Measurements from ENCODE around the gene KIF17. TPM values are rescaled to one million over a fixed set of nuclear protein-coding genes. Genes with fewer than 3 reads are reported as not detected.
"Not testable (repeated sequence)": the region's sequence is repeated elsewhere in the genome, so short reads cannot be mapped to it uniquely, and the experiment has no call there.

Gene KIF17
- total RNA-seq, 2 experiments from 2014 or later = not detected

DNA sequence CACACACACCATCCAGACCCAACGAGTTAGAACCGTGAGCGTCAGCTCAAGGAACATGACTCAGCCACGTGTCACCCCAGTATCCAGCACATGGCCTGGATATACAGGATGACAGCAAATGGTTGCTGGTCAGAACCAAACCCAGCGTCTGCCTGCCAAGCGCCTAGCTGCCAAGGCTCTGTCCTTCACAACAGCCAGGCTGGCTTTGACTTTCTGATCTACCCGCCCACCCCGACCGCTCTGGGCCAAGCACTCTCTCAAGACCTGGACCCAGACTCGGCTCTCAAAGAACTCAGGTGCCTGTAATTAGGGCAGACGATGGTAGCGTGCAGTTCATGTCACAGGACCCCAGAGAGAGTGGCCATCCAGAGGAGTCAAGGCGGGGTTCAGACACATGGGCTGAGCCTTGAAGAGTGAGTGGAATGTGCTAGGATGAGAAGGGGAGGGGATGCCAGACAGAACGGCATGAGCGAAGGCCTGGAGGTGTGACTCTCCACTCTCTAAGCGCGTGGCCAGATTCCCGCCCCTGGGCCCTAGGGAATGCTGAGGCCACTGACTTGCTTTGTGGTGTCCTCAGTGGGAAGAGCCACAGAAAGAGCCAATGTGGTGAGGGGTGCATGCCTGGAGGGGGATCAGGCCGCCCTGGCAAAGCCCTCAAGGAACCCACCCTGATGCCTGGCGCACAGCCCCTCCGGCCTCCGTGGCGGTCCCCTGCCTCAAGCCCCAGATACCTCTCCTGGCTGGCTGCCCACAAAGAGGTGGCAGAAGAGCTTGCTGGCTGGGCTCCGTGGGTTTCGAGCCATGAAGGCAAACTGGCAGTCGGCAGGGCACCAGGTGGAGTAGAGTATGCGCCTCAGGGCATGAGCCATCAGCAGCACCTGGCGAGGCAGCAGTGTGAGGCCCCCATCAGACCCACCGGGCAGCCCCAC lies 7.6 kb upstream of the KIF17 start:
- Mint-ChIP-seq H3K4me3 (no peak overlapping the region), H3K4me1 (peaks cover 3% of the 10 kb centered on the region), H3K27ac (no peak overlapping the region), H3K27me3 (peaks cover 22% of the 10 kb centered on the region), H3K36me3 (ENCODE audit: low read depth) (no peaks in the 10 kb centered on the region), H3K9me3 (no peaks in the 10 kb centered on the region)
- POLR2A ChIA-PET = no interaction called here
- CTCF ChIA-PET = no interaction called here
- peak; percentile 14 for DNase-seq

GRCh38 chr1:20724364-20725188 lies 6.8 kb upstream of the KIF17 start:
- H3K4me1 Mint-ChIP-seq = no peaks in the 10 kb centered on the region
- POLR2A ChIA-PET = no interaction called here
- H3K4me3 Mint-ChIP-seq = no peak overlapping the region
- no peaks in the 10 kb centered on the region for H3K9me3 Mint-ChIP-seq
- CTCF ChIA-PET = no interaction called here
- DNase-seq = peak; percentile 11
- H3K27ac Mint-ChIP-seq = no peak overlapping the region
- peaks cover 20% of the 10 kb centered on the region for H3K27me3 Mint-ChIP-seq
- no peaks in the 10 kb centered on the region for H3K36me3 Mint-ChIP-seq (ENCODE audit: low read depth)

- POLR2A ChIA-PET = no interaction called here
- DNase-seq = peak; percentile 12
- Mint-ChIP-seq H3K9me3 (no peaks in the 10 kb centered on the region), H3K27ac (no peak overlapping the region), H3K4me1 (peaks cover 2% of the 10 kb centered on the region), H3K4me3 (no peak overlapping the region), H3K27me3 (peaks cover 23% of the 10 kb centered on the region), H3K36me3 (ENCODE audit: low read depth) (no peaks in the 10 kb centered on the region)
- CTCF ChIA-PET = no interaction called here
Measured at GRCh38 chr1:20723537-20724363, 5.9 kb upstream of the KIF17 start.

GRCh38 chr1:20723159-20723536 lies 5.3 kb upstream of the KIF17 start:
- Mint-ChIP-seq H3K27me3 (peaks cover 26% of the 10 kb centered on the region), H3K4me1 (peaks cover 4% of the 10 kb centered on the region), H3K36me3 (ENCODE audit: low read depth) (no peaks in the 10 kb centered on the region), H3K27ac (no peak overlapping the region), H3K9me3 (no peaks in the 10 kb centered on the region), H3K4me3 (no peak overlapping the region)
- no peak for DNase-seq
- ChIA-PET CTCF (no interaction called here), POLR2A (no interaction called here)

- POLR2A ChIA-PET = no interaction called here
- CTCF ChIA-PET = no interaction called here
- Mint-ChIP-seq H3K27me3 (peaks cover 34% of the 10 kb centered on the region), H3K4me1 (peaks cover 14% of the 10 kb centered on the region), H3K27ac (no peak overlapping the region), H3K9me3 (no peaks in the 10 kb centered on the region), H3K4me3 (no peak overlapping the region), H3K36me3 (ENCODE audit: low read depth) (no peaks in the 10 kb centered on the region)
- DNase-seq = no peak
Measured at GRCh38 chr1:20721117-20722061, 3.6 kb upstream of the KIF17 start.

- ChIA-PET CTCF (no interaction called here), POLR2A (no interaction called here)
- no peak for DNase-seq
- no peak overlapping the region for H3K4me3 Mint-ChIP-seq
- H3K27ac Mint-ChIP-seq = no peak overlapping the region
- no peaks in the 10 kb centered on the region for H3K36me3 Mint-ChIP-seq (ENCODE audit: low read depth)
- no peaks in the 10 kb centered on the region for H3K9me3 Mint-ChIP-seq
- H3K4me1 Mint-ChIP-seq = peaks cover 16% of the 10 kb centered on the region
- H3K27me3 Mint-ChIP-seq = peaks cover 38% of the 10 kb centered on the region
Measured at GRCh38 chr1:20720631-20721091, 2.9 kb upstream of the KIF17 start.

DNA sequence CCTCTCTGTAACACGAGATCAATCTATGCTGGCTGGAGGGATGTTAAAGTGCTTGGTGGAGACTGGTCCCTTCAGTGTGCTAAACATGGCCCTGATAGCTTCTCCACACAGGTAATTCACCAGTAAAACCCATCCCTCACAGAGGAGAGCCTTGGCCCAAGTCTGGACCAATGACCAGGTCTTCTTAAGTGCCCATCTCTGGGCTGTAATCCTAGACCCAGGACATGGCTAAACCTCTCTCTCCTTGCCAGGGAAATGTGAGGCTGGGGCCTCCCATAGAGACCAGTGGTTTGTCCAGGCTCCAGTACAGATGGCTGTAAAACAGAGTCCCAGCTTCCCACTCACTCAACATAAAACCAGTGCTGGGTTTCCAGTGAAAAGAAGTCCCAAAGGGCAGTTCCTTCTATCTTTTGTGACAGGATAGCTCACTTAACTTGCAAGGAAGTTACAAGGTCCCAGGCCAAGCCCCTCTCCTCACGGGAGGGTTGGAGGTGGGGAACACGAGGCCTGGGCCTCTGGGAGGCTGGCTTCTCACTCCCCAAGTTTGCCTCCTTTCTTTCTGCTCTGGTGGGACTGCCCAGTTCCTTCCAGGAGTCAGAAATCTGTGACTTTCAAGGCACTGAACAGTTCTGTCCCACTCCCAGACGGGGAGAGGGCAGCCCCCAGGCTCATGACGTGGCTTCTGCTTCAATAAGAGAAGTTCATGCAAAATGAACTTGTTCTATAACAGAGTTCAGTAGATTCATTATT lies 2.2 kb upstream of the KIF17 start:
- ChIA-PET POLR2A (interaction anchor here (0.9 kb wide), 1 partner anchor 10 kb away, joined by 3 read pairs; no protein-coding TSS in a partner anchor), CTCF (no interaction called here)
- H3K27me3 Mint-ChIP-seq = peaks cover 42% of the 10 kb centered on the region
- no peak for DNase-seq
- H3K36me3 Mint-ChIP-seq (ENCODE audit: low read depth) = no peaks in the 10 kb centered on the region
- H3K27ac Mint-ChIP-seq = no peak overlapping the region
- H3K4me1 Mint-ChIP-seq = peaks cover 16% of the 10 kb centered on the region
- H3K4me3 Mint-ChIP-seq = no peak overlapping the region
- H3K9me3 Mint-ChIP-seq = no peaks in the 10 kb centered on the region

DNA sequence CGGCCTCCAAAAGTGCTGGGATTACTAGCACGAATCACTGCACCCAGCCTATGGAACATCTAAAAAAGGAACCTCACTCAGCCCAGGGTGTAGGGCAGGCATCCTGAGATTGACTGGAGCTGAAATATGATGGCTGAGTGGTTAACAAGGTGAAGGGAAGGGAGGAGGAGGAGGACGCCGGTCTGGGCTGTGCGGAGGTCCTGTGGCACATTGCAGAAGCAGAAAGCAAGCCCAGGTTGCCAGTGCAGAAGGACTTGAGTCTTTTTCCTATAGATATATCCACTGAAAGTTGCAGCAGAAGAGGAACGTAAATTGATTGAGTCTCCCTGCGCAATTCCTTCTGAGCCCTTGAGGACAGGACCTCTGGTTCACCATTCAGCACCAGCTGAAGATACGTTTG lies 1.5 kb upstream of the KIF17 start:
- CTCF ChIA-PET = no interaction called here
- Mint-ChIP-seq H3K36me3 (ENCODE audit: low read depth) (no peaks in the 10 kb centered on the region), H3K4me3 (no peak overlapping the region), H3K27ac (no peak overlapping the region), H3K9me3 (no peaks in the 10 kb centered on the region), H3K27me3 (peaks cover 44% of the 10 kb centered on the region), H3K4me1 (peaks cover 16% of the 10 kb centered on the region)
- POLR2A ChIA-PET = interaction anchor here (0.9 kb wide), 1 partner anchor 11 kb away, joined by 3 read pairs; no protein-coding TSS in a partner anchor
- DNase-seq = no peak

- H3K36me3 Mint-ChIP-seq (ENCODE audit: low read depth); DNase-seq; H3K9me3 Mint-ChIP-seq; H3K27ac Mint-ChIP-seq: not testable (repeated sequence)
- POLR2A ChIA-PET = interaction anchor here (1.2 kb wide), 1 partner anchor 68 kb away, joined by 5 read pairs; the partner anchor contains the start of gene HP1BP3
- Mint-ChIP-seq H3K4me3 (peak overlapping the region; percentile 39), H3K4me1 (peaks cover 16% of the 10 kb centered on the region), H3K27me3 (peaks cover 44% of the 10 kb centered on the region)
- CTCF ChIA-PET = interaction anchor here (1.0 kb wide), 1 partner anchor 477 kb away, joined by 4 read pairs; no protein-coding TSS in a partner anchor
Measured at GRCh38 chr1:20718343-20718882, 606 bp upstream of the KIF17 start.

DNA sequence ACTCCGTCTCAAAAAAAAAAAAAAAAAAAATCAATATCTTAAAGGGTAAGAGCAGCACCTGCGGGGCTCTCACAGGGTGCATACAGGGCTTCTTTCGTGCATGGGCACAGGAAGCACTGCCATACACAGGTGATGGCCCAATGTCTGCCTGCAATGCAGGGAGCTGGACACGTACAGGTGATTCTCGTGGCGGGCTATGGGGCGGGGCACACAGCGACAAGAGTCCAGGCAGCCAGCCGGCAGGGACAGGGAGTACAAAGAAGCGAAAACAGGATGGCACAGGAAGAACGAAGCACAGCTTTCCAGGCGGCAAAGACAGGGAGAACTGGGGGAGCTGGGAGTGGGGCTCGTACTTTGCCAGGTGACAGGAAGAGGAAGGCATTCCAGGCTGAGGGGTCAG lies 1.6 kb downstream of the KIF17 start:
- Mint-ChIP-seq H3K27me3 (peaks cover 43% of the 10 kb centered on the region), H3K9me3 (no peaks in the 10 kb centered on the region), H3K4me3 (no peak overlapping the region), H3K36me3 (ENCODE audit: low read depth) (no peaks in the 10 kb centered on the region), H3K4me1 (peaks cover 16% of the 10 kb centered on the region), H3K27ac (no peak overlapping the region)
- ChIA-PET POLR2A (no interaction called here), CTCF (interaction anchor here (1.0 kb wide), 1 partner anchor 19 kb away, joined by 3 read pairs; no protein-coding TSS in a partner anchor)
- no peak for DNase-seq

DNA sequence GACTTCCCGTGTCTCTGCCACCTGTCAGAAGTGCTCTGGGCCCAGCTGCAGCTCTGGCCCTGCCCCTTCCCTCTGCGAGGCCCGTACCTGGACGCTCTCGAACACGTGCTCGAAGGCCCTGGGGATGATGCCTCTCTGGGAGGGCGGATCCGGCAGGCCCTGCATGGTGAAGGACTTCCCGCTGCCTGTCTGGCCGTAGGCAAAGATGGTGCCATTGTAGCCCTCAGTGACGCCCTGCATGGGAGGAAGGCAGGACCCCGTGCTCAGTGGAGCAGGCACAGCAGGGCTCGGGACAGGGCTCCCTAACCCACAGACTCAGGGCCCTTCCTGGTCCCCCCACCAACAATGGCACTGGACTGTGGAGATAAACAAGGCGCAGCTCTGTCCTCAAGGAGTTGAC lies 2.4 kb downstream of the KIF17 start:
- H3K4me3 Mint-ChIP-seq = no peak overlapping the region
- H3K27ac Mint-ChIP-seq = no peak overlapping the region
- peaks cover 16% of the 10 kb centered on the region for H3K4me1 Mint-ChIP-seq
- DNase-seq = no peak
- CTCF ChIA-PET = interaction anchor here (1.3 kb wide), 1 partner anchor 19 kb away, joined by 3 read pairs; no protein-coding TSS in a partner anchor
- no peaks in the 10 kb centered on the region for H3K9me3 Mint-ChIP-seq
- H3K36me3 Mint-ChIP-seq (ENCODE audit: low read depth) = no peaks in the 10 kb centered on the region
- POLR2A ChIA-PET = no interaction called here
- H3K27me3 Mint-ChIP-seq = peaks cover 40% of the 10 kb centered on the region
